ENCODE measurements around the gene ATXN10.

GRCh38 chr22:45709060-45709739 lies 37.6 kb downstream of the ATXN10 start:
- TF ChIP-seq, protein P1, sequence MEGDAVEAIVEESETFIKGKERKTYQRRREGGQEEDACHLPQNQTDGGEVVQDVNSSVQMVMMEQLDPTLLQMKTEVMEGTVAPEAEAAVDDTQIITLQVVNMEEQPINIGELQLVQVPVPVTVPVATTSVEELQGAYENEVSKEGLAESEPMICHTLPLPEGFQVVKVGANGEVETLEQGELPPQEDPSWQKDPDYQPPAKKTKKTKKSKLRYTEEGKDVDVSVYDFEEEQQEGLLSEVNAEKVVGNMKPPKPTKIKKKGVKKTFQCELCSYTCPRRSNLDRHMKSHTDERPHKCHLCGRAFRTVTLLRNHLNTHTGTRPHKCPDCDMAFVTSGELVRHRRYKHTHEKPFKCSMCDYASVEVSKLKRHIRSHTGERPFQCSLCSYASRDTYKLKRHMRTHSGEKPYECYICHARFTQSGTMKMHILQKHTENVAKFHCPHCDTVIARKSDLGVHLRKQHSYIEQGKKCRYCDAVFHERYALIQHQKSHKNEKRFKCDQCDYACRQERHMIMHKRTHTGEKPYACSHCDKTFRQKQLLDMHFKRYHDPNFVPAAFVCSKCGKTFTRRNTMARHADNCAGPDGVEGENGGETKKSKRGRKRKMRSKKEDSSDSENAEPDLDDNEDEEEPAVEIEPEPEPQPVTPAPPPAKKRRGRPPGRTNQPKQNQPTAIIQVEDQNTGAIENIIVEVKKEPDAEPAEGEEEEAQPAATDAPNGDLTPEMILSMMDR (IDR thresholded peaks at IDR 0.05) = no peak
- no peak for TF ChIP-seq POLR2A (IDR thresholded peaks at IDR 0.05)
